Cardiac muscle cell (in vitro differentiated cells and primary cell): ENCODE results near the gene DDIT4. TPM values are rescaled to one million over a fixed set of nuclear protein-coding genes. Genes with fewer than 3 reads are reported as not detected.
"Not testable (repeated sequence)": the region's sequence is repeated elsewhere in the genome, so short reads cannot be mapped to it uniquely, and the experiment has no call there.

ENCODE experiments used
- DNase-seq, 2 donors: peaks; one replicate each; pipeline versions ENCODE4 v3.0.0 to v3.0.0-alpha.2; 2010 to 2017; ENCODE audit warnings: low read depth in 1 of 2, low spot score in 1 of 2
- H3K27ac ChIP-seq: fragments of 200-600 bp; sonication (generic); 2 replicates; pipeline ENCODE4 v1.5.1; 2016
- H3K27me3 ChIP-seq: fragments of 200-600 bp; sonication (generic); 2 replicates; pipeline ENCODE4 v1.6.0; 2016; ENCODE audit warnings: control low read depth
- H3K36me3 ChIP-seq: fragments of 200-600 bp; sonication (generic); 2 replicates; pipeline ENCODE4 v1.5.1; 2016; ENCODE audit warnings: control low read depth
- H3K4me1 ChIP-seq: fragments of 200-600 bp; sonication (generic); 2 replicates; pipeline ENCODE4 v1.8.1; 2017; ENCODE audit warnings: low read depth, mild to moderate bottlenecking, mixed run types
- H3K4me3 ChIP-seq: fragments of 200-600 bp; sonication (generic); 2 replicates; pipeline ENCODE4 v1.5.1; 2016; ENCODE audit warnings: mild to moderate bottlenecking
- H3K9me3 ChIP-seq: fragments of 200-600 bp; sonication (generic); 2 replicates; pipeline ENCODE4 v1.5.1; 2017; ENCODE audit warnings: low read depth, mild to moderate bottlenecking, control low read depth
- CTCF ChIP-seq: IDR thresholded peaks from 2 replicates; pipeline ENCODE4 v1.5.1; 2012; ENCODE audit warnings: low read depth, mild to moderate bottlenecking, low read length
- polyA plus RNA-seq: library from polyadenylated mRNA; unstranded; fragments of >200 nt; fragmentation: Nextera tagmentation; extraction: Ambion mirVana; gene quantifications from 2 replicates; pipeline ENCODE4 v1.2.1, GENCODE V29; 2016
- total RNA-seq: library from RNA; depleted of rRNA; stranded (reverse); fragments of >200 nt; gene quantifications from 2 replicates; pipeline ENCODE4 v1.2.3, GENCODE V29; 2016

The DDIT4 gene
- total and polyA plus RNA-seq, 2 experiments from 2014 or later: 210 to 213 TPM

DNA sequence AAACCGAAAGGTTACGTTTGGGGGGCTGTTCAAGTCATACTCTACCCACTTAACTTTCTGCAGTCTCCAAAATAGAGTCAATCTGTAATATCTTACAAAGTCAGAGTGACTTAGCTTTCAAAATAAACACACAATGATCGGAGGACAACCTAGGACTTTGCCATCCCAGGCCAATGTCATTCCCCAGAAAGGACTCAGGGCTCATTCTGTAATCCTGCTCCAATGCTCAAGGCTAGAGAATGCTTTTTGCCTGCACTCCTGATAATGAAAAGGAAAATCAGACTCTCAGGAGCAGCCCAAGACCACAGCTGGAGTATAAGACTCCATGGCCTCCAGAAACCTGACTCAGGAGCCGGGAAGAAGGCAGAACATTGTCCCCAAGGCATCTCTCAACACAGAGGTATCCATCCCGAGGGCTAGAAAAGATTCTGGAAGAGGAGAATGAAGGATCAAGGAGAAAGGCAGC lies 29.1 kb upstream of the DDIT4 start:
- TF ChIP-seq CTCF: no peak
- Histone ChIP-seq H3K27ac (peak overlapping the region; percentile 81), H3K9me3 (no peaks in the 10 kb centered on the region), H3K36me3 (no peaks in the 10 kb centered on the region), H3K4me1 (peaks cover 31% of the 10 kb centered on the region), H3K4me3 (no peak overlapping the region), H3K27me3 (no peaks in the 10 kb centered on the region)
- no peak for DNase-seq

DNA sequence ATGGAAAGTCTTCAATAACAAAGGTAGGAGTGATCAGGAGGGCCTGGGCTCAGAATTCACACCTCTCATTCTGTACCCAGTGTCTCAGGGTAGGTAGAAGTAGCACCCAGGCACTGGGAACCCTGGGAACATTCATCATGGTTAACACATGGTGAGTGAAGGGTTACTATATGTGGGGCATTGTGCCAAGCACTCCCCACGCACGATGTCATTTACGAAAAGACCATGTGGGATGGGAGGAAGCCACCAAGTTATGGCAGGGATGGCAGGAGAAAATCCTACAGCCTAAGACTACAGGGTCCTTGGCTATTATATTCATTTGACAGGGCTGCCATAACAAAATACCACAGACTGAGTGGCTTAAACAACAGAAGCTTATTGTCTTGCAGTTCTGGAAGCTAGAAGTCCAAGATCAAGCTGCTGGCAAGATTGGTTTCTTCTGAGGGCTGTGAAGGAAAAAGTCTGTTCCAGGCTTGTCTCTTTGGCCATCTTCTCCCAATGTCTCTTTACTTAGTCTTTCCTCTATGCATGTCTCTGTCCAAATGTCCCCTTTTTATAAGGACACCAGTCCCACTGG lies 27.7 kb upstream of the DDIT4 start:
- peaks cover 31% of the 10 kb centered on the region for H3K4me1 ChIP-seq
- no peaks in the 10 kb centered on the region for H3K27me3 ChIP-seq
- H3K4me3 ChIP-seq: no peak overlapping the region
- DNase-seq: peak in 1 of 2 donors; percentile 50
- H3K36me3 ChIP-seq: no peaks in the 10 kb centered on the region
- no peaks in the 10 kb centered on the region for H3K9me3 ChIP-seq
- no peak for TF ChIP-seq CTCF
- peak overlapping the region; percentile 24 for H3K27ac ChIP-seq

DNA sequence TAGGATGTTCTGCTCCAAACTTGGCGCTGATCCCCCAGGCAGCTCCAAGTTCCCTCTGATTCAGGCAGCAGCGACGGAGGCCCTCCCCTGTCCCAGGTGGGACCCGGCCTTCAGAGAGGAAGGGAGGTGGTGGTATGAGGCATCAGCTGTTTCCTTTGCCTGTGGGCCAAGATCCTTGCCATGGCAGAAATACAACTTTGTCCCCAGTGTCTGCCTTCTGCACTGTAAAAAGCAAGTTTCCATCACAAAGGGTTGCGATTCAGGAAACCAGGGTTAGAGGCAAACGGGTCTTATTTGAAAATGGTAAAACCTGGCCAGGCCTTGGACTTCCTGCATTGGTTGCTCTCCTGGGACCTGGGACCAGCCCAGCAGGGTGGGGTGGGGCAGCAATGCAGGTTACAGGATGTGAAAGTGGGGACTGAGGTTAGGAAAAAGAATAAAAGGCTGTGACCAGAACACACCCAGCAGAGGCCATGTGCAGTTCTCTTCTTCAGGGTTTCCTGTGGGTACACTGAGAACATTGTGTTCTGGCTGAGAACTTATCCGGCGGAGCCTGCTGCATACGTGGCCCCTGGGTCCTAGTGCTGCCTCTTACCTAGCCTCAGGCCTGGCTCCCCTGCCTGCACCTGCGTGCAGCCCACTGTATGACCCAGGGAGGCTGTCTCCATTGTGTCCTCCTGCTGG lies 25.1 kb upstream of the DDIT4 start:
- Histone ChIP-seq H3K27ac (peak overlapping the region; percentile 58), H3K4me1 (peaks cover 31% of the 10 kb centered on the region), H3K9me3 (no peaks in the 10 kb centered on the region), H3K36me3 (no peaks in the 10 kb centered on the region), H3K27me3 (no peaks in the 10 kb centered on the region), H3K4me3 (no peak overlapping the region)
- peak; percentile 40 to 84 for DNase-seq
- no peak for TF ChIP-seq CTCF

GRCh38 chr10:72249176-72249862 lies 24.4 kb upstream of the DDIT4 start:
- H3K36me3 ChIP-seq, H3K9me3 ChIP-seq, H3K4me3 ChIP-seq, DNase-seq, H3K27me3 ChIP-seq: not testable (repeated sequence)
- peak overlapping the region; percentile 58 for H3K27ac ChIP-seq
- peaks cover 33% of the 10 kb centered on the region for H3K4me1 ChIP-seq

DNA sequence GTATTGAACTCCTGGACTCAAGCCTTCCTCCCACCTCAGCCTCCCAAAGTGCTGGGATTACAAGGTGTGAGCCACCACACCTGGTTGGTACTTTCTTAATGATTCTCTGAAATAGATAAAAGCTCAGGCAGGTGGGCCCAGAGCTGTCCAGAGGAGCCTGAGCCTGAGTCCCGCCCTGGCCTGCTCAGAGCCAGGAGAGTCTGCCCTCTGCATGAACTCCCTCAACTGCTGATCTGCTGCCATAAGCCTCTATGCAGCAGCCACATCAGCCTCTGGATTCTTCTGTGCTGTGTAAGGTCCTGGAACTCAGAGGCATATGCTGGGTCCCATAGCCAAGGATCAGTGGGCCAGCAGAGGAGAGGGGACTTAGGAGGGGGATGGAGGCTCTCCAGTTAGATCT lies 23.1 kb upstream of the DDIT4 start:
- Histone ChIP-seq H3K27ac (no peak overlapping the region), H3K9me3 (no peaks in the 10 kb centered on the region), H3K4me3 (no peak overlapping the region), H3K27me3 (no peaks in the 10 kb centered on the region), H3K36me3 (no peaks in the 10 kb centered on the region), H3K4me1 (peaks cover 36% of the 10 kb centered on the region)
- no peak for TF ChIP-seq CTCF
- DNase-seq: peak in 1 of 2 donors; percentile 90

GRCh38 chr10:72251635-72252034 lies 22.1 kb upstream of the DDIT4 start:
- H3K27me3 ChIP-seq: no peaks in the 10 kb centered on the region
- H3K27ac ChIP-seq: no peak overlapping the region
- TF ChIP-seq CTCF: no peak
- DNase-seq: no peak
- H3K9me3 ChIP-seq: no peaks in the 10 kb centered on the region
- H3K4me3 ChIP-seq: no peak overlapping the region
- no peaks in the 10 kb centered on the region for H3K36me3 ChIP-seq
- peaks cover 38% of the 10 kb centered on the region for H3K4me1 ChIP-seq
